CD14-positive monocyte (primary cell): ENCODE results near the gene IGFL1. TPM values are rescaled to one million over a fixed set of nuclear protein-coding genes. Genes with fewer than 3 reads are reported as not detected.

Source experiments
- DNase-seq, 3 donors: peaks; one replicate each; pipeline ENCODE4 v3.0.0-alpha.2; 2011 to 2022
- H2AFZ ChIP-seq: 2 replicates; pipeline ENCODE4 v1.6.0; 2012; ENCODE audit warnings: mild to moderate bottlenecking, low read depth, low read length, inconsistent platforms; ENCODE audit not compliant: insufficient read depth, poor library complexity, severe bottlenecking
- H3K27ac ChIP-seq, 2 donors: 1 replicate in 1 of 2; 2 replicates in 1 of 2; pipeline ENCODE4 v1.5.1; 2012 to 2013; ENCODE audit warnings: low read length in 2 of 2, control low read depth in 1 of 2, inconsistent platforms in 1 of 2, low read depth in 1 of 2, mild to moderate bottlenecking in 1 of 2
- H3K27me3 ChIP-seq, 2 donors: one replicate each; pipeline versions ENCODE4 v1.6.0 to v1.6.1; 2011 to 2013; ENCODE audit warnings: low read length in 2 of 2; ENCODE audit not compliant: control insufficient read depth in 2 of 2, insufficient read depth in 2 of 2
- H3K36me3 ChIP-seq, 2 donors: replicated peaks in 1 of 2; 1 replicate in 1 of 2; 2 replicates in 1 of 2; pipeline versions ENCODE4 v1.5.1 to v1.6.1; 2012 to 2013; ENCODE audit warnings: low read length in 2 of 2, control low read depth in 1 of 2, inconsistent platforms in 1 of 2, mild to moderate bottlenecking in 1 of 2; ENCODE audit not compliant: insufficient read depth in 2 of 2, control insufficient read depth in 1 of 2
- H3K4me1 ChIP-seq, 2 donors: 1 replicate in 1 of 2; 2 replicates in 1 of 2; pipeline versions ENCODE4 v1.5.1 to v1.6.1; 2012 to 2013; ENCODE audit warnings: low read length in 2 of 2, control low read depth in 1 of 2, inconsistent platforms in 1 of 2, mild to moderate bottlenecking in 1 of 2, moderate library complexity in 1 of 2; ENCODE audit not compliant: insufficient read depth in 2 of 2, control insufficient read depth in 1 of 2
- H3K4me2 ChIP-seq: replicated peaks from 2 replicates; pipeline ENCODE3; 2012; ENCODE audit warnings: low read length, moderate library complexity, mild to moderate bottlenecking; ENCODE audit not compliant: poor library complexity, severe bottlenecking; ENCODE audit errors: extremely low read depth
- H3K4me3 ChIP-seq, 3 experiments: fragments of 200-600 bp in 1 of 3; sonication (generic) in 1 of 3; replicated peaks in 1 of 3; 1 replicate in 2 of 3; 2 replicates in 1 of 3; pipeline ENCODE4 v1.5.1; 2011 to 2013; ENCODE audit warnings: low read length in 3 of 3, mild to moderate bottlenecking in 3 of 3, control low read depth in 2 of 3, low read depth in 2 of 3, inconsistent platforms in 1 of 3, moderate library complexity in 1 of 3
- H3K79me2 ChIP-seq: 2 replicates; pipeline ENCODE4 v1.6.0; 2012; ENCODE audit warnings: mild to moderate bottlenecking, control low read depth, inconsistent platforms, low read length, moderate library complexity; ENCODE audit not compliant: insufficient read depth
- H3K9ac ChIP-seq: 2 replicates; pipeline ENCODE4 v1.6.0; 2017; ENCODE audit warnings: low read length, mild to moderate bottlenecking; ENCODE audit not compliant: insufficient read depth, poor library complexity, severe bottlenecking
- H3K9me3 ChIP-seq, 2 donors: replicated peaks in 1 of 2; 1 replicate in 1 of 2; 2 replicates in 1 of 2; pipeline versions ENCODE4 v1.5.1 to v1.6.1; 2012 to 2013; ENCODE audit warnings: low read length in 2 of 2, control low read depth in 1 of 2; ENCODE audit not compliant: control insufficient read depth in 1 of 2, insufficient read depth in 1 of 2
- H4K20me1 ChIP-seq: 2 replicates; pipeline ENCODE4 v1.6.0; 2012; ENCODE audit warnings: mild to moderate bottlenecking, low read length, control low read depth, moderate library complexity; ENCODE audit not compliant: insufficient read depth
- H3K27ac Mint-ChIP-seq, 7 donors: one replicate each; pipeline ENCODE4 v1.8.0; 2020; ENCODE audit warnings: mild to moderate bottlenecking in 7 of 7, mixed read lengths in 7 of 7, moderate library complexity in 6 of 7, inconsistent platforms in 2 of 7
- H3K27me3 Mint-ChIP-seq, 3 donors: one replicate each; pipeline ENCODE4 v1.8.0; 2021 to 2022; ENCODE audit warnings: low read depth in 3 of 3, mild to moderate bottlenecking in 3 of 3, mixed read lengths in 3 of 3, moderate library complexity in 3 of 3, inconsistent platforms in 1 of 3
- H3K36me3 Mint-ChIP-seq, 2 donors: one replicate each; pipeline ENCODE4 v1.8.0; 2020; ENCODE audit warnings: mixed read lengths in 2 of 2, inconsistent platforms in 1 of 2, mild to moderate bottlenecking in 1 of 2
- H3K4me1 Mint-ChIP-seq: one replicate; pipeline ENCODE4 v1.8.0; 2020; ENCODE audit warnings: mild to moderate bottlenecking, mixed read lengths
- H3K4me3 Mint-ChIP-seq, 2 donors: one replicate each; pipeline ENCODE4 v1.8.0; 2020; ENCODE audit warnings: mild to moderate bottlenecking in 2 of 2, mixed read lengths in 2 of 2, moderate library complexity in 1 of 2
- H3K9me3 Mint-ChIP-seq, 7 donors: one replicate each; pipeline ENCODE4 v1.8.0; 2020 to 2022; ENCODE audit warnings: mixed read lengths in 7 of 7, mild to moderate bottlenecking in 6 of 7, moderate library complexity in 6 of 7, inconsistent platforms in 2 of 7
- CTCF ChIP-seq: fragments of 200-600 bp; IDR thresholded peaks from one replicate; pipeline ENCODE4 v1.8.0; 2022; ENCODE audit warnings: antibody characterized with exemption, mild to moderate bottlenecking
- WGBS: methylation state at CpG from one replicate; pipeline ENCODE4 v1.1.5; 2013; ENCODE audit warnings: missing lambda C conversion rate; ENCODE audit not compliant: insufficient coverage; 5-methylcytosine and 5-hydroxymethylcytosine counted together
- intact Hi-C, 2 donors: fragments of 100-400 bp; cut with micrococcal nuclease; formaldehyde crosslinking; loops; one replicate each; pipeline versions ENCODE4 v1.15.0 to v1.15.1; 2023
- polyA plus RNA-seq, 3 donors: library from polyadenylated mRNA; depleted of rRNA in 1 of 3; unstranded in 2 of 3; stranded (reverse) in 1 of 3; fragments of 300-500 nt in 2 of 3; fragments of >200 nt in 1 of 3; fragmentation: Illumina TruSeq in 2 of 3; gene quantifications; 1 replicate in 2 of 3; 2 replicates in 1 of 3; pipeline ENCODE4 v1.2.3, GENCODE V29; 2012 to 2021

IGFL1 gene
- polyA plus RNA-seq, 3 donors, result not detected

GRCh38 chr19:46216612-46217011 is 12.9 kb upstream of the IGFL1 start:
- Histone ChIP-seq H3K4me1 (no peaks in the 10 kb centered on the region), H3K9ac (no peak overlapping the region), H2AFZ (no peak overlapping the region), H3K4me2 (no peak overlapping the region), H3K27ac (no peak overlapping the region), H3K36me3 (no peaks in the 10 kb centered on the region), H3K9me3 (no peaks in the 10 kb centered on the region), H3K4me3 (no peak overlapping the region), H3K79me2 (no peaks in the 10 kb centered on the region), H3K27me3 (peaks cover 0 to 5% of the 10 kb centered on the region in 2 donors), H4K20me1 (no peaks in the 10 kb centered on the region)
- H3K4me3 Mint-ChIP-seq, result no peak overlapping the region
- peaks cover 0 to 2% (median 0%) of the 10 kb centered on the region in 7 donors for H3K9me3 Mint-ChIP-seq
- H3K27ac Mint-ChIP-seq, result no peak overlapping the region
- 76% methylated on average over 3 of the region's 4 CpGs for WGBS
- intact Hi-C loops, result no loop called here
- no peak for TF ChIP-seq CTCF
- H3K36me3 Mint-ChIP-seq, result no peaks in the 10 kb centered on the region
- peaks cover 12 to 14% (median 12%) of the 10 kb centered on the region in 3 donors for H3K27me3 Mint-ChIP-seq
- no peaks in the 10 kb centered on the region for H3K4me1 Mint-ChIP-seq
- no peak for DNase-seq

DNA sequence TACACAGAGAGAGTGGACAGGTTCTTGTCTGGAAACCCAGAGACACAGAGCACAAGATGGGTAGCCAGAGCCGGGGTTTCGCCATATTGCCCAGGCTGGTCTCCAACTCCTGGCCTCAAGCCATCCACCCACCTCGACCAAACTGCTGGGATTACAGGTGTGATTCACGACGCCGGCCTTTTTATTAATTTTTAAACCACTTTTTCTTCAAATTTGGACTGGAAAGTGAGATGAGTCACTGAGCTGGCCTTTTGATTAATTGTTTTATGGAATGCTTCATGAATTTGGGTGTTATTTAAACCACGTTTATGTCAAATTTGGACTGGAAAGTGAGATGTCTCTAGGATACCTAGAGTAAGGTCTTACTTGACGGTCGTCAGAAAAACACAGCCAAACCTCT is 12.1 kb upstream of the IGFL1 start:
- Histone ChIP-seq H3K79me2 (no peaks in the 10 kb centered on the region), H3K4me1 (no peaks in the 10 kb centered on the region), H2AFZ (no peak overlapping the region), H3K9me3 (no peaks in the 10 kb centered on the region), H3K36me3 (no peaks in the 10 kb centered on the region), H3K4me2 (no peak overlapping the region), H3K4me3 (no peak overlapping the region), H3K27ac (no peak overlapping the region), H3K27me3 (peaks cover 0 to 5% of the 10 kb centered on the region in 2 donors), H3K9ac (no peak overlapping the region), H4K20me1 (no peaks in the 10 kb centered on the region)
- peaks cover 0 to 2% (median 0%) of the 10 kb centered on the region in 7 donors for H3K9me3 Mint-ChIP-seq
- no peak for TF ChIP-seq CTCF
- no peak overlapping the region for H3K4me3 Mint-ChIP-seq
- H3K36me3 Mint-ChIP-seq, result no peaks in the 10 kb centered on the region
- H3K4me1 Mint-ChIP-seq, result no peaks in the 10 kb centered on the region
- intact Hi-C loops, result no loop called here
- H3K27ac Mint-ChIP-seq, result no peak overlapping the region
- 73% methylated on average over 2 of the region's 9 CpGs for WGBS
- no peak for DNase-seq
- H3K27me3 Mint-ChIP-seq, result peaks cover 11 to 12% (median 11%) of the 10 kb centered on the region in 3 donors
